Dedifferentiated amniotic fluid mesenchymal stem cell (primary cell): ENCODE measurements around the gene MYO5A.
A peak's percentile ranks its signal among the peaks of the same experiment; 100 is the strongest.
"Not testable (repeated sequence)": the region's sequence is repeated elsewhere in the genome, so short reads cannot be mapped to it uniquely, and the experiment has no call there.

Experiments used
- DNase-seq: peaks from one replicate; pipeline ENCODE4 v3.0.0-alpha.2; 2016; ENCODE audit errors: extremely low spot score

Gene MYO5A

DNA sequence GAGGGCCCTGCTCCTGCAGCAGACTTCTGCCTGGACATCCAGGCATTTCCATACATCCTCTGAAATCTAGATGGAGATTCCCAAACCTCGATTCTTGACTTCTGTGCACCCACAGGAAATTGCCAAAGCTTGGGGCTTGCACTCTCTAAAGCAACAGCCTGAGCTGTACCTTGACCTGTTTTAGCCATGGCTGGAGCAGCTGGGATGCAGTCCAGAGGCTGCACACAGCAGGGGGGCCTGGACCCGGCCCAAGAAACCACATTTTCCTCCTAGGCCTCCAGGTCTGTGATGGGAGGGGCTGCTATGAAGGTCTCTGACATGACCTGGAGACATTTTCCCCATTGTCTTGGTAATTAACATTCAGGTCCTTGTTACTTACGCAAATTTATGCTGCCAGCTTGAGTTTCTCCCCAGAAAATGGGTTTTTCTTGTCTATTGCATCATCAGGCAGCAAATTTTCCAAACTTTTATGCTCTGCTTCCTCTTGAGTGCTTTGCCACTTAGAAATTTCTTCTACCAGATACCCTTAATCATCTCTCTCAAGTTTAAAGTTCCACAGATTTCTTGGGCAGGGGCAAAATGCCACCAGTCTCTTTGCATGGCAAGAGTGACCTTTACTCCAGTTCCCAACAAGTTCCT lies 11.8 kb upstream of the MYO5A start:
- DNase-seq, result no peak

DNA sequence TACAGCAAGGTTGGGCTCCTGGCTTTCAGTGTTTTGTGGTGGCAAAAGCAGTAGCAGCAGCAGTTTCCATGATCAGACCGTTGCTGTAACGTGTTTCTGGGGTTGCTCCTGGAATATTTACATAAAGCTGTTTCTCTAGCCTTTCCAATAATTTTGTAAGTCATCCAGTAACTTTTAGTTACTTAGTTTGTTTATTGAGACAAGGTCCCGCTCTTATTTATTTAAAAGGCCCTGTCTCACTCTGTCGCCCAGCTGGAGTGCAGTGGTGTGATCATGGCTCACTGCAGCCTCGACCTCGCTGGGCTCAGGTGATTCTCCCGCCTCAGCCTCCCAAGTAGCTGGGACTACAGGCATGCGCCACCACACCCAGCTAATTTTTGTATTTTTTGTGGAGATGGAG lies 8.8 kb upstream of the MYO5A start:
- no peak for DNase-seq

DNA sequence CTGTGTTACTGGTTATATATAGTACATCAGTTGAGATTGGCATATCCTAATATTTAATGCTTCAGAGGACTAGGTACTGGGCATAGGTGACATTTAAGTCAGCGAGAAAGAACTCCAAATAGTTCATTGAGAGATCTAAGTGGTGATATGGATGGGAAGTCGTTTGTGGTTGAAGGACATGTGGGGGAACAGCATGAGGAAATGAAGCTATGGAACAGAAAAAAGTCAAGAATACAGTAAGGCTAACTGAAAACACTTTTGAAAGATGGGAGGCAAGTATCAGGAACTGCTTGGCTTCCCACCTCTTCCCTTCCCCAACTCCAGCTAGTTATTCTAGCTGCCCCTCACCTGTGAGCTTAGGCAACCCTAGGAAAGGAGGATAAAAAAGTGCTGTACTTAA lies 3.7 kb upstream of the MYO5A start:
- DNase-seq, result no peak

DNA sequence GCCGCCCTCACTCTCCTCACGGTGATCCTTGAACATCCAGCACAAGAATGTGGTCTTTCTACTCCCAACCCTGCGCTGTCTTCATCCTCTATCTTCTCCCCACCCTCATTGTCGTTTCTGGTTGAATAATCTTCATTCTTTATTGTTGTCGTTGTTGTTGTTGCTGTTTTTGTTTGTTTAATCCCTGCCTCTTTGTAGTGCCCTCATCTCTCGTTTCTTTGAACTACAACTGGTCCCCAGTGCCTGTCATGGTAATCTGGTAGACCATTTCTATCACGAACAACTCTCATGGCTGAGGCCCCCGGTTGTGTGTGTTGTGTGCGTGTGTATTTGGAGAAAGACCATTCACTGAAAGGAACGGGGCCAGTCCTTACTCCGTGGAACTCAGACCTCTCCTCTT lies 1.3 kb upstream of the MYO5A start:
- DNase-seq, result no peak

DNA sequence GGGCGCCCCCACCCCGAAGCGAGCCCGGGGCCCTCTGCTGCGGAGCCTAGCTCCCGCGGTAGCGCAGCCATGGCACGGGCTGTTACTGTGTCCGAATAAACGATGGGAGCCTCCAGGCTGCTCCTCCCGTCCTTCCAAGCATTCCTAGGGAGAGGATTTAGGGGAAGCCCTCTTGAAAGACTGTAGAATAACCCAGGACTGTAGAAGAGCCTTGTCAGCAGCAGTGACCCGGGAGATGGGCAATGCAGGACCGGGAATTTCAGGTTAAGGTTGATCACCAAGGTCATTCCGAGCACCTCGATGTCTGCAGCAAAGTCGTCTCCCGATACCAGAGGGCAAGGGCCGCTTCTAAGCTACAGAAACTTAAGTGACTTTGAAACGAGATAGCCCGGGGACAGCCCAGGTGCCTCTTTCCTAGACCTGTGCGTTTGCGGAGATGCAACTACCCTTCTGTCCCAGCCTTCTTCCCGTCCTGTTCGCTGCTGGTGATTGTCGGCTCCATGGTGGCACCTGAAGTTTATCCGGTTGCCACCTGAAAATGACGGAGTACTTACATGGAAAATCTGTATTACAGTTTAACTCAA lies 753 bp upstream of the MYO5A start:
- DNase-seq, result no peak

DNA sequence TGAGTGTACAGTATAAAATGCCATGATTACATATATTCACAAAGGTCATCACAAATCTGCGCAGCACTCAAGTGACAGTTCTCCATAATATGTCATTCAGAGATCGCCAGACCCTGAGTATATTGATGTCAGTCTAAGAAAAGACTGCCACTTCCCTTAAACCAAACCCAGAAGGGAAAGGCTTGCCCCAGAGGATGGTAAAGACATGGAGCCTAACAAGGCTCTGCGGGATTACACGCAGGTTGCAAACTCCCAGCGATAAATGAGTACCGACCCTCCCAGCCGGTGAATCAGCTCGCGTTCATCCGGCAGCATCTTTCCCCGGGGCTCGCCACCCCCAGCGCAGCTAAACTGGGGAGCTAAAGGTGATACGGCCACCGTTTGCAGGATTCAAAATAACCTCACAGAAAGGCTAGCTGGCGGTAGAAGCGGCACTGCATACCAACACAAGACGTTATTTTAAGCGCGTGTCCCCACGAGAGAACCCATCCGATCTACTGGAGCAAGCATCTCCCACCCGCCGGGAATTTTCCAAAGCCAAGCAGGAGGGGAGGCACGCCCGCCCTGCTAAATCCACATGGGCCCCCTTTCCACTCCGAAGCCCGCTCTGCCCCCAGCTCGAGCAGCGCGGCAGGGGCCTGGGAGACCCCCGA lies 643 bp downstream of the MYO5A start:
- DNase-seq, result no peak

DNA sequence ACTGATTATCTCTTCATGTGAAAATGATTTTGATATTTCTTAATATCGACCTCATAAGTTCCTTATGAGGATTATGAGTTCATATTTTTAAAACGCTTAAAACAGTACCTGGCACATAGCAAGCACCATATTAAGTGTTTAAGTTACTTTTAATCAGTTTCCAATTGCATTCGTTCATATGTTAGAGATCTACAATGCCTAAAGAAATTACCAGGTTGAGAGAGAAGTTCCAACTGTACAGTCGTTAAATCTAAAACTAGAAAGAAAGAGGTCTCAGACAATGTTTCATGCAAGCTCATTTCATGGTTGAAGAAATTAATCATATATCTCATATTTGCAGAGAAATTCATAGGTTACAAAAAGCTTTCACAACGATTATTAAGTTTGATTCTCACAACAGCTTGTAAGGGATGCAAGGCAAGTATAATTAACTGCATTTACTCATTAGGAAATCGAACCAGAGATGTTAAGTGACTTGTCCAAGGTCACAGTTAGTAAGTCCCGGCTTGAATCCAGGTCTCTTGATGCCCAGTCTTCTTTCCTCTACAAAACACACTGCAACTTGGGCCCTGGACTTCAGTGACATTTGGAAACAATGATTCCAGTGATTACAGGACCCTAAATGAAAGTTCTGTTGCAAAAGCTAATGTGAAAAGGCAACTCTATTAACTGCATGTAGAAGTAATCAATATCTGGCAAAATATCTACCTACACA lies 1.3 kb downstream of the MYO5A start:
- no peak for DNase-seq

DNA sequence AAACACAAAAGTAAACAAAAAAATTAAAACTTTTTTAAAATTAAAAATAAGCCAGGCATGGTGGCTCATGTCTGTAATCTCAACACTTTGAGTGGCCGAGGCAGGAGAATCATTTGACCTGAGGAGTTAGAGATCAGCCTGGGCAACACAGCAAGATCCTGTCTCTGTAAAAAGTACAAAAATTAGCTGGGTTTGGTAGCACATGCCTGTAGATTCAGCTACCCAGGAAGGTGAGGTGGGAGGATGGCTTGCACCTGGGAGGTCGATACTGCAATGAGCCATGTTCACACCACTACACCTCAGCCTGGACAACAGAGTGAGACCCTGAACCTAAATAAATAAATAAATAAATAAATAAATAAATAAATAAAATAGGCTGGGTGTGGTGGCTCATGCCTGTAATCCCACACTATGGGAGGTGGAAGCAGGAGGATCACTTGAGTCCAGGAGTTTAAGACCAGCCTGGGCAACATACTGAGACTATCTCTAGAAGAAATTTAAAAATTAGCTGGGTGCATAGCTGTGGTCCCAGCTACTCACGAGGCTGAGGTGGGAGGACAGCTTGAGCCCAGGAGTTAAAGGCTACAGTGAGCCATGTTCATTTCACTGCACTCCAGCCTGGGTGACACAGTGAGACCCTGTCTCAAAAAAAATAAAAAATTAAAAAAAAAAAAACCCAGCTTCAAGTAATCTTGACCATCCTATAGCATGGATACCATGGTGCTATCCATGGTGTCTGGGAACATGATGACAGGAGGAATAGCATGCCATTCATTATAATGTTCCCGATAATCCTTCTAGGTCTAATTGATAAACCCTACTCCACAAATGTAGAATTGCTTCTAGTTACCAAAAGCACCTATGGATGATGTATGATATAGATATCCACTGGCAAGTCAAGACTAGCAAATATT lies 4.2 kb downstream of the MYO5A start:
- DNase-seq, result no peak

DNA sequence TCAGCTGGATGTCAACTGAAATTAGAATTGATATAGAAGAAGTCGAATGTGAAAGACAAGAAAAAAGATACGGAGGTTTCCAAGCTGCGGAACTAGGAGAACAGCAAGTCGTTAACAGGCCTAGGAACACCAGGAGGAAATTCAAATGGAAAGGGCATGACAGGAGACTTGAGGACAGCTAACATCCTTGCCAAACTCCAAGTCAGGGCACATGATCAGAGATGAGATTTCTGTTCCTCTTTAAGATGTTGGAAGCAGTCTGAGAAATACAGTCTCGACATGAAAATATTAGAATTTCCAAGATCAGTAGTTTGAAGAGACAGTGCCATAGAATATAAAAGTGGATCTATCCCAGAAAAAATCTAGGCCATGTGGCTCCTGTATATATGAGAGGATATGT lies 5.0 kb downstream of the MYO5A start:
- no peak for DNase-seq

DNA sequence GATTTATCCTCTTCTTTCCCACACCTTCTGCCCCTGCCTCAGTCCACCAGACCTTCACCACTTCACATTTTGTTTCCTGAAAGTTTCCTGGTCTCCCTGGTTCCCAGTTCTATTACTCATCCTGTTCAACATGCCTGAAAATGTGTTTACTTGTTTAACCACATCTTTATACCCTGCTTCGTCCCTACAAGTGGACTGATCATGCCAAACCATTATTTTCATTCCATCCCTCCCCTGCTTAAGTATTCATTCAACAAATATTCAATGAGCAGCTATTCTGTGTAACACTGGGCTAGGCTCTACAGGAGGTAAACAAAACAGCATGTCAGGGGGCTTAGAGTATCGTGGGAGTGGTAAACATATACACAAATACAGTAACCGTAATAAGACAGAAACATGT lies 5.5 kb downstream of the MYO5A start:
- DNase-seq, result peak; percentile 55

DNA sequence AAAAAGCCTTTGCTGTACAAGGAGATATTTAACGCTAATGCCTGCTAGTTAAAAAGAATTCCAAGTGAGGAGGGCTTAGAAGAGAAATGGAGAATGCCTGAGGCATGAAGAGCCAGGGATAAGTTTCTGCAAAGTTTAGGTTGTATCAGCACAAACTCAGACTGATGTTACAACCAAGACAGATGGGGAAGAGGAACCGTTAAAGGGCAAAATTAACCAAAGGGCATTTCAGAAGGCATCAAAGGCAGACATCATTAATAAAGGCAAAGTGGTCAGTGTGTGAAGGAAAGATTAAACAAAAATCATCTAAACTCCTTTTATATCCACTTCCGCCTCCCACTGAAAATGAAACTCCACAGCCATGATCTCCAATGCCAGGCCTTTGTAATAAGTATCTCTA lies 7.0 kb downstream of the MYO5A start:
- DNase-seq, result no peak

DNA sequence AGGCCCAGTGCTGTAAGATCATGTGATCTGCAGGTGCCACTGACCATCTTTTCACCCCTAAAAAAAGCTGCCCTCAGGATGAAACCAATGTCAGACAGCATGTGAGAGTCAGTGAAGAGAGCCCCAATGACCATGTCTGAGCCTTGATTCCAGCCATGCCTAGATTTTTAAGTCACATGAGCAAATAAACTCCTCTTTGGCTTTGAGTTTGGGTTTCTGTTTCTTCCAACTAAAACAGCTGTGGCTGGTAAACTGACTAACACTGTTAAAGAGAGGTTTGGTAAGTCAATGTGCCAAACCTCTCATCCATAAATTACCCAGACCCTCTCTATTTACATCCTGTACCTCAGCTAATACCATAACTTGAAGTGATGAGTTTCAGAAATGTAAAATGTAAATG lies 8.3 kb downstream of the MYO5A start:
- DNase-seq, result no peak

DNA sequence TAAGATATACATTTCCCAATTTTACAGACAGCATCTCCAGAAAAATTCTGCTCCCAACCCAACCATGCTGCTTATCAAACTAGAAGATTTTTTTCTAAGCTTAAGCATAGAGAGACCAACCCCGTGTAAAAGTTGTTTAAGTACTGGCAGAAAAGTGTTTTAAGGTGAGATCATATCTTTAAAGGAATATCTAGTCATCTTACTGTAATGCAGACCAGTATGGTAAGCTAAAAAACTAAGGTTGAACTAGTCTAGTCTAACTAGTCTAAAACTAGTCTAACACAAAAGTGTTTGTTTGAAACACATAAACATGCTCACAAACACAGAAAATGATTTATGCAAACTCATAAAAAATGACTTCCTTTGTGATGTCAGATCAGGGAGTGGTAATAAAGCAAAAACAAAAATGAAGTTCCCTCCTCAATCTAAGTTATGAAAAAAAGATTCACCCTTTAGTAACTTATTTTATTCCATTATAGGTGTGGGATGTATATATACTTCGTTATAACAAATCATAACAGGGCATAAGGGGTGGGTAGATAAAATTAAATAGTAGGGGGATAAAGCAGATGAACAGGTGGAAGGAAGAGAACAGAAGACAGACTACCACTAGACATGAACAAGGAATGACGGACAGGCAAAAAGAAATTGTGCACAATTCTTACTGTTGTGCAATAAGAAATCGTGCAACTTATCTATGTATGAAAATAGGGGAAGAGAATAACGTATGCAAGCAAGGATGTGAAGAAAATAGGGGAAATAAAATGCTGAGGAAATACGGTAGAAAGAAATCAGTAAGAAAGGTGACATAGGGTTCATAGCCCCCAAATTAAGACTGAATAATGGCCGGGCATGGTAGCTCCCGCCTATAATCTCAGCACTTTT lies 10.0 kb downstream of the MYO5A start:
- DNase-seq, result no peak

DNA sequence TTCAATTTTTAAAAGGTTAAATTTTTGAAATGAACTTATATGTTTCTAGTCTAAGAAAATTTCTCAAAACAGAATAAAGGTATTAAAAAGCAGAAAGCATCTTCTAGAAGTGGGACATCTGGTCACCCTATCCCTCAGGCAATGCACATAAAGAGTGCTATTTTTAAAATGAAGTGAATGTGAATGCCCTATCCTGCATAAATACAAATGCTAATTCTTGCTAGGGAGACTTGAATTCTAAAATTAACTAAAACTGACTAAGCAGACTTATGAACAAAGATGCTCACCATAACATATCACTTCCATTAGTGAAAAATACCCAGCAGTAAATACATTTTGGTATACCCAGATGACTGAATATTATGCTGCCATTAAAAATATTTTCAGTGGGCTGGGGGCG lies 11.7 kb downstream of the MYO5A start:
- DNase-seq, result no peak

DNA sequence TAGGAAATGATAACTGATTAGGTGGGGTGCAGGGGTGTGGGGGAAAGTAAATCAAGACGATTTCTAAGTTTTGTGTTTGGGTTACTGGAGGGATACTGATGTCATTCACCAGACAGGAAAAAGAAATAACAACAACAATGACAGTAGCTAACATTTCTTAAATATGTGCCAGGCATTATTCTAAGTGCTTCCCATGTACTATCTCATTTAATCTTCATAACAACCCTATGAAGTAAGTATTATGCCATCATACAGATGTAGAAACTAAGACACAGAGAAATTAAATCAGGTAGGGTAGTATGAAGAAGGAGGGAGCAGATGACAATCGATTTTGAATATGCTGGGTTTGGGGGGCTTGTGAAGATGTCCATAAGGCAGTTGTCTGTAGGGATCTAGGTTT lies 13.3 kb downstream of the MYO5A start:
- DNase-seq, result no peak

DNA sequence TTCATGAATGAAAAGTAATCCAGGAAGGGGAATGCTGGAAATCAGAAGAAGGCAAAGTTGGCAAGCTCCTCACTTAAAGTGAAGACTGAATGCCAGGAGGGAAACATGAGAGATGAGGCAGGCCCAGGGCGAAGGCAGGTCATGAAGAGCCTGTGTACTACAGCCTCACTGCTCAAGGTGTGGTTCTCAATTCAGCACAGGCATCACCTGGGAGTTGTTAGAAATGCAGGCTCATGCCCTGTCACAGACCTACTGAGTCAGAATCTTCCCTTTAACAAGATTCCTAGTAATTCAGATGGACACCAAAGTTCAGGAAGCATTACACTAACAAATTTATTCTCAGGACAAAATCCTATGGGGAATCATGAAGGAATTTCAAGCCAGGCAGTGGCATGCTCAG lies 14.2 kb downstream of the MYO5A start:
- no peak for DNase-seq

DNA sequence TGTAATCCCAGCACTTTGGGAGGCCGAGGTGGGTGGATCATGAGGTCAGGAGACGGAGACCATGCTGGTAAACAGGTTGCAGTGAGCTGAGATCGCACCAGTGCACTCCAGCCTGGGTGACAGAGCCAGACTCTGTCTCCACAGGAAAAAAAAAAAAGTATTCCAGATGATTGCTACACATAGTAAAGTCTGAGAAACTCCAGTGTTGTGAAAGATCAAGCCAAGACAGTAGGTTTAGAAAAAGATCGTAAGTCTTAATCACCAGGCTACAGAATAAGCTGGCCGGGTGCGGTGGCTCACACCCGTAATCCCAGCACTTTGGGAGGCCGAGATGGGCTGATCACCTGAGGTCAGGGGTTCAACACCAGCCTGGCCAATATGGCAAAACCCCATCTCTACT lies 15.8 kb downstream of the MYO5A start:
- not testable (repeated sequence) for DNase-seq

DNA sequence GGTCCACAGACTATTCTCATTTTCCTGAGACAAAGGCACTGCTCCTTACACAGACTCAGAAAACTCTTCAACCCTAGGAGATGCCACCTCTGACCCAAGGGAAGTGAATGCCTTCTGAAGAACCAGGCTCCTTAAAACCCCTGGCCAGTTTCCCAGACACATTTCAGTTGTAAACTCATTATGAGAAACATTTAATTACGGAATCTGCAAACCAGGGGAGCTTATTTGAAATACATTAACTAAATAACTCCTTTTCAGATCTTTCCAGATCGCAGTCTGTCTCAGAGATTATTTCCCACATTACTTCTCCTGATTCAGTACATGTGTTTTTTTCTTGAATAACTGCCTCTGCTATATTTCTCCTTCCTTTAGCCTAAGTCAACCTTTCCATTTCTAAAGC lies 17.6 kb downstream of the MYO5A start:
- DNase-seq, result no peak

DNA sequence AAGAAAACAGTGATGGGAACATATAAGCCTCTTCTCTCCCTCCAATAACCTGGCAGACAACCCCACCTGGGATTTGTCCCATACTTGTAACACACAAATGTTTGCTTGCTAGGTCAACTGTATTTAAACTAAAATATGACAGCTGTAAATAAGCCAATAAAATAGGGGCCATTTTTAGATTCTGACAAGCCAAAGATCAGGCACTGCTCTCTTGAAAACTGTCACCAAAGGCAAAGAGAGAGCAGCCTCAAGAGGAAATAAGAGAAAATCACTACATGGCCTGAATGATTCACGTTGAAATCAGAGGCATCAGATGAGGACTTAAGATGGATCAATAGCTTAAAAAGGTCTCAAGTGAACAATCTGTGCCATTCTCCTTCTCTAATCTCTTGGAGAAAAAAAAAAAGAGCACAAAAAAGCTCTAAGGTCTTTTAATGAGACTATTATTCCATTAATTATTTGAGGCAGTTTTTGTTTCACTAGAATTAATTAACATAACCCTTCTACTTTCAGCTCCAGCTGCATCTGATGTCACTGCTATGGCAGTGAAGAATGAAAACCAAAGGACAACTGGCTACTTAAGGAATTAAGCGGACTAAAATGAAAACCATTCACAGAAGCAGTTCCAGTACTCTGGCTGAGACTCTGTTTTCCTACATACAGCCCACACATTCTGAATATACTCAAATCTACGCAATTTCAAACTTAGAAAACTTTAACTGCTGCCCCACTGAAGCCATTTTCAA lies 19.0 kb downstream of the MYO5A start:
- no peak for DNase-seq

DNA sequence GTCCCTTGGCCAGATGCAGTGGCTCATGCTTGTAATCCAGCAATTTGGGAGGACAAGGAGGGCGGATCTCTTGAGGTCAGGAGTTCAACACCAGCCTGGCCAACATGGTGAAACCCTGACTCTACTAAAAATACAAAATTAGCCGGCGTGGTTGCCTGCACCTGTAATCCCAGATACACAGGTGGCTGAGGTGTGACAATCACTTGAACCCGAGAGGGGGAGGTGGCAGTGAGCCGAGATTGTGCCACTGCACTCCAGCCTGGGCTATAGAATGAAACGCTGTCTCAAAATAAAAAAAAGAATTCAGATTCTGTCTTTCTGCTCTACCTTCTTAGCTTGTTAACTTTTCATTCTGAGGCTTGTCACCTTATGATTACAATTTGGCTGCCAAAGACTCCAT lies 22.1 kb downstream of the MYO5A start:
- DNase-seq, result no peak
